ENCODE results near the gene ELK3. TPM values are rescaled to one million over a fixed set of nuclear protein-coding genes. Genes with fewer than 3 reads are reported as not detected.

Gene ELK3
- polyA plus RNA-seq, 3 donors: 12.1 to 14.9 (median 14.6) TPM

DNA sequence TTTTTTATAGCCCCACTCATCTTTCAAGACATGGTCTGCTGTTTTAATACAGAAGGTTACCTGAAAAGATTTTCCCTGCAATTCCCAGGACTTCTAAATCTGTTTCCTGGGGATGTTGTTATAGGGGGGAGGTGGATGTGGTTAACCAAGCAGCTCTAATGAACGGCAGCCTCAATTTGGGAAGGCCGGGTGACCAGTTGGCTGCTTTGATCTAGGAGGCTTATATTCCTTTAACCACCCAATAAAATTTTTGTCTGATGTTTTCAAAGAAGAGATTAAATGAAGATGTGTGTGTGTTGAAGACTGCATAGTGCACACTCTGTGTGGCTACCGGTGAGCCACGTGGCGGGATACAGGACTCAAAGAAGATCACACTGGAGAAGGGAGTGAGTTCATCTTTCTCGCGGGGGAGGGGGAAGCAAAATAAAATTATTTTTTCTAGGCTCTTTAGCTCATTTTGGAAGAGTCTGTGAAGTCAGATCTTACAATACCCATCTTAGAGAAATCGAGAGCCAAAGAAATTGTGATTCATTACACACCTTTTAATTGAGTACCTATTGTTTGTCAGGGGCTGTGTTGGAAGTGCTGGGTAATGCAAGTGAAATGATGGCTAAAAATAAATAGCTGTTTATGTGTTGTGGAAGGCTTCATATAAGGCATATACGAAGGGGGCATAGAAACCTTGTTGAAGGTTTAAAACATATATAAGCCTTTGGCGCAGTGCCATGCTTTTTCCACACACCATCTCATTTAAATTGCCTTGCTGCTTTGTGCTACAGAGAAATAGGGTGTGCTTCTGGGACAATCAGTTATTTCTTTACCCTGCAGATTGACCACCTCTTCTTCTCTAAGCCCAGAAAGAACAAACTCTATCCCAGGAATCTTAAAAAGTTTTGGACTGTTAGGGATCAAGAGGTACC lies 18.5 kb downstream of the ELK3 start:
- peaks cover 47 to 63% of the 10 kb centered on the region in 2 donors for H3K4me1 ChIP-seq (ENCODE audit: control insufficient read depth in 1 of 2, insufficient read depth in 2 of 2, low read length in 2 of 2)
- H3K79me2 ChIP-seq (ENCODE audit: insufficient read depth, low read length): peaks cover 83% of the 10 kb centered on the region
- Mint-ChIP-seq H3K4me3 (no peak overlapping the region), H3K36me3 (peaks cover 25 to 31% of the 10 kb centered on the region in 2 donors), H3K9me3 (no peaks in the 10 kb centered on the region), H3K27me3 (ENCODE audit: low read depth in 3 of 3) (peaks cover 0 to 2% (median 0%) of the 10 kb centered on the region in 3 donors), H3K4me1 (peaks cover 64% of the 10 kb centered on the region), H3K27ac (peak overlapping the region in 2 of 7 donors; percentile 12 to 45)
- no peak overlapping the region for H2AFZ ChIP-seq (ENCODE audit: insufficient read depth, low read depth, low read length, poor library complexity, severe bottlenecking)
- intact Hi-C loops (cut with micrococcal nuclease): loop anchor here (5.0 to 10.0 kb wide), 3 partner anchors 35 to 302 kb away; no protein-coding TSS in a partner anchor
- H3K9me3 ChIP-seq (replicated peaks in 1 of 2; ENCODE audit: control insufficient read depth in 1 of 2, insufficient read depth in 1 of 2, low read length in 2 of 2): no peaks in the 10 kb centered on the region
- DNase-seq: no peak
- no peak overlapping the region for H3K4me3 ChIP-seq (replicated peaks in 1 of 3; ENCODE audit: low read depth in 2 of 3, low read length in 3 of 3)
- H3K27ac ChIP-seq (ENCODE audit: low read depth in 1 of 2, low read length in 2 of 2): no peak overlapping the region
- TF ChIP-seq, protein P1, sequence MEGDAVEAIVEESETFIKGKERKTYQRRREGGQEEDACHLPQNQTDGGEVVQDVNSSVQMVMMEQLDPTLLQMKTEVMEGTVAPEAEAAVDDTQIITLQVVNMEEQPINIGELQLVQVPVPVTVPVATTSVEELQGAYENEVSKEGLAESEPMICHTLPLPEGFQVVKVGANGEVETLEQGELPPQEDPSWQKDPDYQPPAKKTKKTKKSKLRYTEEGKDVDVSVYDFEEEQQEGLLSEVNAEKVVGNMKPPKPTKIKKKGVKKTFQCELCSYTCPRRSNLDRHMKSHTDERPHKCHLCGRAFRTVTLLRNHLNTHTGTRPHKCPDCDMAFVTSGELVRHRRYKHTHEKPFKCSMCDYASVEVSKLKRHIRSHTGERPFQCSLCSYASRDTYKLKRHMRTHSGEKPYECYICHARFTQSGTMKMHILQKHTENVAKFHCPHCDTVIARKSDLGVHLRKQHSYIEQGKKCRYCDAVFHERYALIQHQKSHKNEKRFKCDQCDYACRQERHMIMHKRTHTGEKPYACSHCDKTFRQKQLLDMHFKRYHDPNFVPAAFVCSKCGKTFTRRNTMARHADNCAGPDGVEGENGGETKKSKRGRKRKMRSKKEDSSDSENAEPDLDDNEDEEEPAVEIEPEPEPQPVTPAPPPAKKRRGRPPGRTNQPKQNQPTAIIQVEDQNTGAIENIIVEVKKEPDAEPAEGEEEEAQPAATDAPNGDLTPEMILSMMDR (IDR thresholded peaks at IDR 0.05): no peak
- WGBS (ENCODE audit: insufficient coverage): no CpG with 5 or more reads among the region's 10 CpGs
- peaks cover 82% of the 10 kb centered on the region for H4K20me1 ChIP-seq (ENCODE audit: insufficient read depth, low read length)
- no peaks in the 10 kb centered on the region for H3K27me3 ChIP-seq (ENCODE audit: control insufficient read depth in 2 of 2, insufficient read depth in 2 of 2, low read length in 2 of 2)
- no peak overlapping the region for H3K9ac ChIP-seq (ENCODE audit: insufficient read depth, low read length, poor library complexity, severe bottlenecking)
- H3K4me2 ChIP-seq (replicated peaks; ENCODE audit: extremely low read depth, low read length, poor library complexity, severe bottlenecking): peak overlapping the region; percentile 35
- peaks cover 2 to 31% of the 10 kb centered on the region in 2 donors for H3K36me3 ChIP-seq (replicated peaks in 1 of 2; ENCODE audit: control insufficient read depth in 1 of 2, insufficient read depth in 2 of 2, low read length in 2 of 2)

DNA sequence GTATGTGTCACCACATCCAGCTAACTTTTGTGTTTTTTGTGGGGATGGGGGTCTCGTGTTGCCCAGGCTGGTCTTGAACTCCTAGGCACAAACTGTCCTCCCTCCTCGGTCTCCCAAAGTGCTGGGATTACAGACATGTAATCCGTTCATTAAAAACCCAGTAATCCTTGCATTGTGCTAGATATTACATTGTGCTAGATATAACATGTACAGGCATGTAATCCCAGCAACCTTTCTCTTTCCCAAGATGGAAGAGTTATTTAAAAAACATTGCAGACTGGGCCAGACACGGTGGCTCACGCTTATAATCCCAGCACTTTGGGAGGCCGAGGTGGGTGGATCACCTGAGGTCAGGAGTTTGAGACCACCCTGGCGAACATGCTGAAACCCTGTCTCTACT lies 19.7 kb downstream of the ELK3 start:
- Histone ChIP-seq H3K4me2 (replicated peaks; ENCODE audit: extremely low read depth, low read length, poor library complexity, severe bottlenecking) (no peak overlapping the region), H3K27ac (ENCODE audit: low read depth in 1 of 2, low read length in 2 of 2) (no peak overlapping the region), H3K27me3 (ENCODE audit: control insufficient read depth in 2 of 2, insufficient read depth in 2 of 2, low read length in 2 of 2) (no peaks in the 10 kb centered on the region), H3K79me2 (ENCODE audit: insufficient read depth, low read length) (peaks cover 81% of the 10 kb centered on the region), H2AFZ (ENCODE audit: insufficient read depth, low read depth, low read length, poor library complexity, severe bottlenecking) (no peak overlapping the region), H3K9me3 (replicated peaks in 1 of 2; ENCODE audit: control insufficient read depth in 1 of 2, insufficient read depth in 1 of 2, low read length in 2 of 2) (no peaks in the 10 kb centered on the region), H4K20me1 (ENCODE audit: insufficient read depth, low read length) (peaks cover 82% of the 10 kb centered on the region), H3K36me3 (replicated peaks in 1 of 2; ENCODE audit: control insufficient read depth in 1 of 2, insufficient read depth in 2 of 2, low read length in 2 of 2) (peaks cover 2 to 36% of the 10 kb centered on the region in 2 donors), H3K9ac (ENCODE audit: insufficient read depth, low read length, poor library complexity, severe bottlenecking) (no peak overlapping the region), H3K4me1 (ENCODE audit: control insufficient read depth in 1 of 2, insufficient read depth in 2 of 2, low read length in 2 of 2) (peaks cover 40 to 54% of the 10 kb centered on the region in 2 donors), H3K4me3 (replicated peaks in 1 of 3; ENCODE audit: low read depth in 2 of 3, low read length in 3 of 3) (no peak overlapping the region)
- Mint-ChIP-seq H3K4me1 (peaks cover 56% of the 10 kb centered on the region), H3K27ac (peak overlapping the region in 3 of 7 donors; percentile 12 to 57 (median 23)), H3K36me3 (peaks cover 32 to 37% of the 10 kb centered on the region in 2 donors), H3K9me3 (no peaks in the 10 kb centered on the region), H3K4me3 (no peak overlapping the region), H3K27me3 (ENCODE audit: low read depth in 3 of 3) (peaks cover 0 to 2% (median 0%) of the 10 kb centered on the region in 3 donors)
- DNase-seq: no peak
- WGBS (ENCODE audit: insufficient coverage): 78% methylated on average over 5 of the region's 7 CpGs
- intact Hi-C loops (cut with micrococcal nuclease): loop anchor here (5.0 to 10.0 kb wide), 3 partner anchors 37 to 301 kb away; no protein-coding TSS in a partner anchor
- TF ChIP-seq, protein P1 (IDR thresholded peaks at IDR 0.05): no peak

Data from CD14-positive monocyte (primary cell).